RWPE1 (cell line): ENCODE results near the gene KCNQ2.
A peak's percentile ranks its signal among the peaks of the same experiment; 100 is the strongest.

Experiments
- CTCF ChIA-PET: fragments of 350-600 bp; sonication (Branson Sonifier 250); formaldehyde crosslinking; extraction: SDS; loops from one replicate; lab custom pipeline; 2021; lab: Yijun Ruan, JAX
- POLR2A ChIA-PET: fragments of 400-600 bp; formaldehyde crosslinking; extraction: SDS; loops from one replicate; lab custom pipeline; 2020; ENCODE audit warnings: antibody characterized with exemption; ENCODE audit not compliant: low non-redundant PET; lab: Yijun Ruan, JAX
- DNase-seq: peaks from one replicate; pipeline ENCODE4 v3.0.0; 2012; ENCODE audit warnings: low spot score
- H3K27ac ChIP-seq: fragments of 450-650 bp; 2 replicates; pipeline ENCODE4 v1.5.1; 2017
- TF ChIP-seq, protein P1 (sequence below): fragments of 450-650 bp; conservative IDR thresholded peaks from 2 replicates; pipeline ENCODE4 v1.5.1; 2017; ENCODE audit warnings: low read depth, mild to moderate bottlenecking

KCNQ2 gene

DNA sequence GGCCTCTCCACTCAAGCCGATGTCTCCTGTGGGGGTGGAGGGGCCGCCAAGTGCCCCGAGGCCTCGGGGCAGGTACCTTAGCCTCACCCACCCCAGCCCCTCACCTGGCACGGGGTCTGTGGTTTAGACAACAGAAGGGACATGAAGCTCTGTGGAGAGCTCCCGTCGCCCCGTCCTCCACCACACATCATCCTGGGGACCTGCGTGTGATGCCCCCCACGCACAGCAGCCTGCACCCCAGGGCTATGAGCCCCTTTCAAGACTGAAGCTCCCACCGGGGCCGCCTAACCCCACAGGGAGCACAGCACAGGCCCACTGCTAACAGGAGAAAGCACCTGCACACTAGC, 8.2 kb downstream of the KCNQ2 start:
- ChIA-PET POLR2A (no interaction called here), CTCF (interaction anchor here (0.6 to 2.4 kb wide), 4 partner anchors 32 to 685 kb away, joined by 3 to 9 read pairs (median 7); no protein-coding TSS in a partner anchor)
- TF ChIP-seq, protein P1, sequence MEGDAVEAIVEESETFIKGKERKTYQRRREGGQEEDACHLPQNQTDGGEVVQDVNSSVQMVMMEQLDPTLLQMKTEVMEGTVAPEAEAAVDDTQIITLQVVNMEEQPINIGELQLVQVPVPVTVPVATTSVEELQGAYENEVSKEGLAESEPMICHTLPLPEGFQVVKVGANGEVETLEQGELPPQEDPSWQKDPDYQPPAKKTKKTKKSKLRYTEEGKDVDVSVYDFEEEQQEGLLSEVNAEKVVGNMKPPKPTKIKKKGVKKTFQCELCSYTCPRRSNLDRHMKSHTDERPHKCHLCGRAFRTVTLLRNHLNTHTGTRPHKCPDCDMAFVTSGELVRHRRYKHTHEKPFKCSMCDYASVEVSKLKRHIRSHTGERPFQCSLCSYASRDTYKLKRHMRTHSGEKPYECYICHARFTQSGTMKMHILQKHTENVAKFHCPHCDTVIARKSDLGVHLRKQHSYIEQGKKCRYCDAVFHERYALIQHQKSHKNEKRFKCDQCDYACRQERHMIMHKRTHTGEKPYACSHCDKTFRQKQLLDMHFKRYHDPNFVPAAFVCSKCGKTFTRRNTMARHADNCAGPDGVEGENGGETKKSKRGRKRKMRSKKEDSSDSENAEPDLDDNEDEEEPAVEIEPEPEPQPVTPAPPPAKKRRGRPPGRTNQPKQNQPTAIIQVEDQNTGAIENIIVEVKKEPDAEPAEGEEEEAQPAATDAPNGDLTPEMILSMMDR = no peak
- DNase-seq = no peak
- no peak overlapping the region for H3K27ac ChIP-seq

DNA sequence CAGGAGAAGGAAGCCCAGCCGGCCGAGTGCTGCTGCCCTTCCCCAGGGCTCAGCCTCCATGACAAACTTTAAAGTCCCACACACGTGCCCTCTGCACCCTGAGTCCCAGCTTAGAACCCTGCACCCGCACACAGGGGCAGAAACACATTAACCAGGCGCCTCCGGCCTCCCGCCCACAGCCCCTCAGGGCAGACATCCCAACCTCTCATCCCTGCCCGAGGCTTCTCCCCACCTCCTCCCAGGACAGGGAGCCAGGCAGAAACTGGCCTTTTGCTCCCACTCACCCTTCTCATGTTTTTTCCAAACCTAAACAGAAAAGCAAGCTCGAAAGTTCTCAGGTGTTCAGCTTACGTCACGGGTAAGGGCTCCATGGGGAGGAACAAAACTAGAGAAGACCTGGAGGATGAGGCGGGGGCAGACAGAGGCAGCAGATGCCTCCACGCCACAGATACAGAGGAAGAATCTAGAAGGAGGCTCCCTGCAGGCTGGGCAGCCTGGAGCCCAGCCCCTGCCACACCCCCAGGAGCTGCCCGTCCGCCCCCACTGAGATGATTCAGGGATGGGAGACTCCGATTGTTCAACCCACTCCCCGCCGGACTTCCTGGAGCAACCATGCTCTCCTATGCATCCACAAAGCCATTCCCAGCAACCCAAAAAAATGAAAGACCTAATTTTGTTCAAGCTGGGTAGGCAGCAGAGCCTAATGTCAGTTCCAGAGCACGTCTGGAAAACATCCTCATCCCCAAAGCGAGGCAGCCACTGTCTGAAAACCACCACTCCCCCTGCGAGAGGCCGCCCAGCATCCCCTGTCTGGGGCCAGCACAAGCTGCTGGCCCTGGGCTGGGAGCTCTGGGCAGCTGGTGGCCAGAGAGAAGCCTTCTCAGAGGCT, 8.8 kb downstream of the KCNQ2 start:
- ChIA-PET CTCF (interaction anchor here (0.6 to 2.4 kb wide), 3 partner anchors 33 to 589 kb away, joined by 3 to 9 read pairs (median 9); no protein-coding TSS in a partner anchor), POLR2A (no interaction called here)
- TF ChIP-seq, protein P1 = no peak
- no peak overlapping the region for H3K27ac ChIP-seq
- no peak for DNase-seq

- no peak overlapping the region for H3K27ac ChIP-seq
- no peak for DNase-seq
- TF ChIP-seq, protein P1 = no peak
- CTCF ChIA-PET = interaction anchor here (0.7 to 1.1 kb wide), 2 partner anchors 12 to 171 kb away, joined by 3 read pairs; no protein-coding TSS in a partner anchor
- POLR2A ChIA-PET = no interaction called here
Measured at GRCh38 chr20:63462244-63462643, 10.2 kb downstream of the KCNQ2 start.

DNA sequence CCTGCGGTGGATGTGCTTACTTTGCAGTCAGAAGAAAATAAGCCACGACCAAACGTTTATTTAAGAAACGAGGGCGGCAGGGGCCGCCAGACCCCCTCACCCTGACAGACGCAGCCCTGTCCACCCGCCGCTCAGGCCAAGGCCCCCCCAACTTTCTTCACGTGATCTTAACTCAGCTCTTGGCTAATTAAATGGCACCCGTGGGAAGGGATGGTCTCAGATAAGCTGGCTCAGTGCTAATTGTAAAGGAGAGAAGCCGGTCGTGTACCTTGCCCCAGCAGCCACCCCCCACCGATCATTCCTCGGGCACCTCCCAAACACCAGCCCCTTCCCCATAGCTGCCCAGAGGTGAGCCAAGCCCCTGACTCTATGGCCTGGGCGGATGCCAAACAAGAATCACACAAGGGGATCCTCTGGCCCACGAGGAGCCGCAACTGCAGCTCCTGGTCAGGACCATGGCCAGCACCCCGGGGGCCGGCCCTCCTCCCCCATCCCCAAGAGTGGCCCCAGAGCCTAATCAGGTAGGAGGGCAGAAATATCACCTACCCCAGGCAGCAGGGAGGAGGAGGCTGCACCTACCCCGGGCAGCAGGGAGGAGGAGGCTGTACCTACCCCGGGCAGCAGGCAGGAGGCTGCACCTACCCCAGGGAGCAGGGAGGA, 11.2 kb downstream of the KCNQ2 start:
- DNase-seq = peak; percentile 82
- TF ChIP-seq, protein P1 = no peak

DNA sequence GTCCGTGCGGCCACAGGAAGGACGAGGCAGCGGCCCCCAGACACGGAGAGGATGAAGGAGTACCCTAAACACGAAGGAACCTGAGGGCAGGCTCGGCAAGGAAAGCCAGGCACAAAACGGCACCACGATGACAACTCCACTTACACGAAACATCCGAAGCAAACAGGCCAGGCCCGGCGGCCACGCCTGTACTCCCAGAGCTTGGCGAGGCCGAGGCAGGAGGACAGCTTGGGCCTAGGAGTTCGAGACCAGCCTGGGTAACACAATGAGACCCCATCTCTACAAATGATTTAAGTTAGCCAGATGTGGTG, 13.4 kb downstream of the KCNQ2 start:
- H3K27ac ChIP-seq = no peak overlapping the region
- DNase-seq = no peak
- ChIA-PET CTCF (interaction anchor here (0.6 to 0.7 kb wide), 2 partner anchors 28 to 331 kb away, joined by 3 to 4 read pairs; no protein-coding TSS in a partner anchor), POLR2A (no interaction called here)
- TF ChIP-seq, protein P1 = no peak

More for the DNA sequence above, 11.2 kb downstream of the KCNQ2 start:
- H3K27ac ChIP-seq = no peak overlapping the region
- CTCF ChIA-PET = interaction anchor here (0.8 kb wide), 1 partner anchor 10 kb away, joined by 5 read pairs; no protein-coding TSS in a partner anchor
- POLR2A ChIA-PET = interaction anchor here (0.7 kb wide), 1 partner anchor 14 kb away, joined by 3 read pairs; no protein-coding TSS in a partner anchor
